Neural cell (in vitro differentiated cells): ENCODE results near the gene CAPN5. TPM values are rescaled to one million over a fixed set of nuclear protein-coding genes. Genes with fewer than 3 reads are reported as not detected.

Experiments used
- H2AFZ ChIP-seq: fragments of 200-600, 300-800 bp; sonication (generic), shearing (Covaris generic); 2 replicates; pipeline ENCODE4 v1.6.0; 2014; ENCODE audit warnings: low read depth, mild to moderate bottlenecking, antibody characterized with exemption, low read length, moderate library complexity
- H3F3A ChIP-seq: fragments of 200-600 bp; shearing (Covaris generic); 2 replicates; pipeline ENCODE4 v1.6.1; 2016; ENCODE audit warnings: mild to moderate bottlenecking, moderate library complexity, mixed read lengths, antibody characterized with exemption, low read length; ENCODE audit not compliant: insufficient read depth, poor library complexity, severe bottlenecking
- H3K27ac ChIP-seq: fragments of 200-600, 300-800 bp; sonication (generic), shearing (Covaris generic); 2 replicates; pipeline ENCODE4 v1.5.1; 2014; ENCODE audit warnings: mild to moderate bottlenecking, low read length, moderate library complexity
- H3K27me3 ChIP-seq: fragments of 300-800, 200-600 bp; sonication (generic), shearing (Covaris generic); 2 replicates; pipeline ENCODE4 v1.6.0; 2014; ENCODE audit warnings: mild to moderate bottlenecking, low read depth, low read length, moderate library complexity; ENCODE audit not compliant: insufficient read depth
- H3K36me3 ChIP-seq: fragments of 300-800, 200-600 bp; sonication (generic), shearing (Covaris generic); 2 replicates; pipeline ENCODE4 v1.5.1; 2014; ENCODE audit warnings: mild to moderate bottlenecking, antibody characterized with exemption, low read length, moderate library complexity; ENCODE audit not compliant: insufficient read depth
- H3K4me2 ChIP-seq: fragments of 300-800, 200-600 bp; sonication (generic), shearing (Covaris generic); 2 replicates; pipeline ENCODE4 v1.6.0; 2014; ENCODE audit warnings: mild to moderate bottlenecking, low read length
- H3K4me3 ChIP-seq: fragments of 300-800, 200-600 bp; sonication (generic), shearing (Covaris generic); 2 replicates; pipeline ENCODE4 v1.5.1; 2014; ENCODE audit warnings: mild to moderate bottlenecking, low read length, moderate library complexity
- H3K79me2 ChIP-seq: fragments of 200-600 bp; shearing (Covaris generic); replicated peaks from 2 replicates; pipeline ENCODE4 v1.6.0; 2014; ENCODE audit warnings: mild to moderate bottlenecking, low read length, moderate library complexity; ENCODE audit not compliant: insufficient read depth
- H3K9ac ChIP-seq: fragments of 300-800, 200-600 bp; sonication (generic), shearing (Covaris generic); 2 replicates; pipeline ENCODE4 v1.6.1; 2016; ENCODE audit warnings: mild to moderate bottlenecking, low read length, mixed read lengths
- H3K9me2 ChIP-seq: fragments of 200-600 bp; shearing (Covaris generic); 2 replicates; pipeline ENCODE4 v1.6.1; 2016; ENCODE audit warnings: mild to moderate bottlenecking, low read length, mixed read lengths; ENCODE audit not compliant: insufficient read depth
- H3K9me3 ChIP-seq: fragments of 200-600, 300-800 bp; sonication (generic), shearing (Covaris generic); 2 replicates; pipeline ENCODE4 v1.6.1; 2016; ENCODE audit warnings: mild to moderate bottlenecking, mixed run types, low read length, moderate library complexity, mixed read lengths
- H4K20me1 ChIP-seq: fragments of 200-600 bp; shearing (Covaris generic); 2 replicates; pipeline ENCODE4 v1.6.1; 2016; ENCODE audit warnings: mild to moderate bottlenecking, mixed run types; ENCODE audit not compliant: insufficient read depth
- EP300 ChIP-seq: fragments of 450-650 bp; conservative IDR thresholded peaks from 2 replicates; pipeline ENCODE4 v1.6.1; 2014; ENCODE audit warnings: antibody characterized with exemption, mild to moderate bottlenecking, moderate library complexity; ENCODE audit not compliant: poor library complexity, severe bottlenecking
- EZH2 ChIP-seq: fragments of 200-600, 300-800 bp; shearing (Covaris generic), sonication (generic); IDR thresholded peaks from 2 replicates; pipeline ENCODE4 v1.6.1; 2014; ENCODE audit warnings: antibody characterized with exemption, low read length, borderline replicate concordance, mild to moderate bottlenecking; ENCODE audit not compliant: insufficient read depth, poor library complexity, severe bottlenecking
- MXI1 ChIP-seq: fragments of 450-650 bp; conservative IDR thresholded peaks from 2 replicates; pipeline ENCODE4 v1.6.1; 2014; ENCODE audit warnings: antibody characterized with exemption, mild to moderate bottlenecking; ENCODE audit not compliant: poor library complexity, severe bottlenecking
- POLR2AphosphoS5 ChIP-seq: IDR thresholded peaks from 2 replicates; pipeline ENCODE4 v1.6.1; 2012
- RAD21 ChIP-seq: fragments of 450-650 bp; conservative IDR thresholded peaks from 2 replicates; pipeline ENCODE4 v1.6.1; 2014; ENCODE audit warnings: antibody characterized with exemption, mild to moderate bottlenecking, moderate library complexity
- SMC3 ChIP-seq: fragments of 450-650 bp; conservative IDR thresholded peaks from 2 replicates; pipeline ENCODE4 v1.6.1; 2014; ENCODE audit warnings: antibody characterized with exemption, mild to moderate bottlenecking, moderate library complexity; ENCODE audit not compliant: poor library complexity
- TAF1 ChIP-seq: IDR thresholded peaks from 2 replicates; pipeline ENCODE4 v1.6.1; 2012; ENCODE audit warnings: low read depth
- polyA plus RNA-seq: library from polyadenylated mRNA; depleted of rRNA; stranded (reverse); fragments of >200 nt; gene quantifications from 2 replicates; pipeline ENCODE4 v1.2.3, GENCODE V29; 2014
- TF ChIP-seq, protein P1 (sequence below): IDR thresholded peaks from 2 replicates; pipeline ENCODE4 v1.6.1; 2012; ENCODE audit warnings: borderline replicate concordance
- TF ChIP-seq, protein P2 (sequence below): fragments of 450-650 bp; IDR thresholded peaks from 2 replicates; pipeline ENCODE4 v1.5.1; 2014; ENCODE audit warnings: antibody characterized with exemption, mild to moderate bottlenecking, moderate library complexity; ENCODE audit not compliant: poor library complexity, severe bottlenecking

The CAPN5 gene
- polyA plus RNA-seq, 1 donor from 2014 or later: 20.5 TPM

DNA sequence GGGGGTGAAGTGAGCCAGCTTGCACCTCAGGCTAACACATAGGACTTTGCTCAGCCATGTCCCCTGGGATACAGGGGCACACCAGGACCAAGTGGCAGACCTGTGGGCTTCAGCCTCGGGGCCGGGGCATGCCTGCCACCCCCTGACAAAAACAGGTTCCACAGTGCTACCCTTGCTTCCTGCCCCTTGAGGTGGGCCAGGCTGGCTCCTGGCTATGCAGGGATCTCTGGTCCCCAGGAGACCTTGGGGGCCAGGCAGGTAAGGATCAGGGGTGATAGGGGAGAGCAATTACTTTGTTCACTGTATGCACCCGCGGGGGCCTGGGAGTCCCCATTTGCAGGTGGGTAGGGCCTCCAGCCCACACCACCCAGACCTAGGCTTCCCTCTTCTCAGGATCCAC lies 58.9 kb downstream of the CAPN5 start:
- no peak overlapping the region for H3K4me2 ChIP-seq
- H3K27ac ChIP-seq: no peak overlapping the region
- TF ChIP-seq MXI1 (no peak), EZH2 (no peak), POLR2AphosphoS5 (no peak), RAD21 (no peak), TAF1 (no peak)
- TF ChIP-seq, protein P1, sequence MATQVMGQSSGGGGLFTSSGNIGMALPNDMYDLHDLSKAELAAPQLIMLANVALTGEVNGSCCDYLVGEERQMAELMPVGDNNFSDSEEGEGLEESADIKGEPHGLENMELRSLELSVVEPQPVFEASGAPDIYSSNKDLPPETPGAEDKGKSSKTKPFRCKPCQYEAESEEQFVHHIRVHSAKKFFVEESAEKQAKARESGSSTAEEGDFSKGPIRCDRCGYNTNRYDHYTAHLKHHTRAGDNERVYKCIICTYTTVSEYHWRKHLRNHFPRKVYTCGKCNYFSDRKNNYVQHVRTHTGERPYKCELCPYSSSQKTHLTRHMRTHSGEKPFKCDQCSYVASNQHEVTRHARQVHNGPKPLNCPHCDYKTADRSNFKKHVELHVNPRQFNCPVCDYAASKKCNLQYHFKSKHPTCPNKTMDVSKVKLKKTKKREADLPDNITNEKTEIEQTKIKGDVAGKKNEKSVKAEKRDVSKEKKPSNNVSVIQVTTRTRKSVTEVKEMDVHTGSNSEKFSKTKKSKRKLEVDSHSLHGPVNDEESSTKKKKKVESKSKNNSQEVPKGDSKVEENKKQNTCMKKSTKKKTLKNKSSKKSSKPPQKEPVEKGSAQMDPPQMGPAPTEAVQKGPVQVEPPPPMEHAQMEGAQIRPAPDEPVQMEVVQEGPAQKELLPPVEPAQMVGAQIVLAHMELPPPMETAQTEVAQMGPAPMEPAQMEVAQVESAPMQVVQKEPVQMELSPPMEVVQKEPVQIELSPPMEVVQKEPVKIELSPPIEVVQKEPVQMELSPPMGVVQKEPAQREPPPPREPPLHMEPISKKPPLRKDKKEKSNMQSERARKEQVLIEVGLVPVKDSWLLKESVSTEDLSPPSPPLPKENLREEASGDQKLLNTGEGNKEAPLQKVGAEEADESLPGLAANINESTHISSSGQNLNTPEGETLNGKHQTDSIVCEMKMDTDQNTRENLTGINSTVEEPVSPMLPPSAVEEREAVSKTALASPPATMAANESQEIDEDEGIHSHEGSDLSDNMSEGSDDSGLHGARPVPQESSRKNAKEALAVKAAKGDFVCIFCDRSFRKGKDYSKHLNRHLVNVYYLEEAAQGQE: no peak
- no peak overlapping the region for H3K4me3 ChIP-seq
- H3K27me3 ChIP-seq: no peaks in the 10 kb centered on the region
- no peak overlapping the region for H3K9ac ChIP-seq
- no peaks in the 10 kb centered on the region for H3K9me2 ChIP-seq
- H3F3A ChIP-seq: no peaks in the 10 kb centered on the region
- no peak overlapping the region for H2AFZ ChIP-seq
- no peaks in the 10 kb centered on the region for H4K20me1 ChIP-seq
- H3K79me2 ChIP-seq: no peaks in the 10 kb centered on the region
- no peaks in the 10 kb centered on the region for H3K9me3 ChIP-seq
- H3K36me3 ChIP-seq: no peaks in the 10 kb centered on the region

- Histone ChIP-seq H3K27ac (no peak overlapping the region), H2AFZ (no peak overlapping the region), H3K9me3 (no peaks in the 10 kb centered on the region), H3K4me3 (no peak overlapping the region), H4K20me1 (no peaks in the 10 kb centered on the region), H3K27me3 (no peaks in the 10 kb centered on the region), H3K9me2 (no peaks in the 10 kb centered on the region), H3K4me2 (no peak overlapping the region), H3K36me3 (no peaks in the 10 kb centered on the region), H3K79me2 (no peaks in the 10 kb centered on the region), H3K9ac (no peak overlapping the region), H3F3A (no peaks in the 10 kb centered on the region)
- TF ChIP-seq EZH2: no peak
- TF ChIP-seq, protein P1: no peak
- TF ChIP-seq, protein P2, sequence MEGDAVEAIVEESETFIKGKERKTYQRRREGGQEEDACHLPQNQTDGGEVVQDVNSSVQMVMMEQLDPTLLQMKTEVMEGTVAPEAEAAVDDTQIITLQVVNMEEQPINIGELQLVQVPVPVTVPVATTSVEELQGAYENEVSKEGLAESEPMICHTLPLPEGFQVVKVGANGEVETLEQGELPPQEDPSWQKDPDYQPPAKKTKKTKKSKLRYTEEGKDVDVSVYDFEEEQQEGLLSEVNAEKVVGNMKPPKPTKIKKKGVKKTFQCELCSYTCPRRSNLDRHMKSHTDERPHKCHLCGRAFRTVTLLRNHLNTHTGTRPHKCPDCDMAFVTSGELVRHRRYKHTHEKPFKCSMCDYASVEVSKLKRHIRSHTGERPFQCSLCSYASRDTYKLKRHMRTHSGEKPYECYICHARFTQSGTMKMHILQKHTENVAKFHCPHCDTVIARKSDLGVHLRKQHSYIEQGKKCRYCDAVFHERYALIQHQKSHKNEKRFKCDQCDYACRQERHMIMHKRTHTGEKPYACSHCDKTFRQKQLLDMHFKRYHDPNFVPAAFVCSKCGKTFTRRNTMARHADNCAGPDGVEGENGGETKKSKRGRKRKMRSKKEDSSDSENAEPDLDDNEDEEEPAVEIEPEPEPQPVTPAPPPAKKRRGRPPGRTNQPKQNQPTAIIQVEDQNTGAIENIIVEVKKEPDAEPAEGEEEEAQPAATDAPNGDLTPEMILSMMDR: no peak
- TF ChIP-seq EP300: no peak
- TF ChIP-seq RAD21: no peak
- no peak for TF ChIP-seq SMC3
- TF ChIP-seq MXI1: no peak
- TF ChIP-seq TAF1: no peak
Measured at GRCh38 chr11:77126156-77126775, 59.5 kb downstream of the CAPN5 start.
